Activated CD4-positive, CD25-positive, alpha-beta regulatory T cell treated with anti-CD3 and anti-CD28 coated beads, Interleukin-2, amount 50 U/mL, for 24 hours (primary cell): ENCODE results near the gene SLC9C1.
"Not testable (repeated sequence)": the region's sequence is repeated elsewhere in the genome, so short reads cannot be mapped to it uniquely, and the experiment has no call there.

ENCODE experiments used
- ATAC-seq, 2 donors: fragments of 150-1000 bp; cut with Tn5 transposase; one replicate each; pipeline ENCODE4 v1.10.0; 2021; ENCODE audit warnings: mild to moderate bottlenecking in 1 of 2, moderate library complexity in 1 of 2

The SLC9C1 gene

GRCh38 chr3:112185423-112186035, 108.5 kb downstream of the SLC9C1 start:
- ATAC-seq, result not testable (repeated sequence)

GRCh38 chr3:112175646-112176045, 118.4 kb downstream of the SLC9C1 start:
- ATAC-seq, result no peak

- no peak for ATAC-seq
These were observed 119.0 kb downstream of the SLC9C1 start for GRCh38 chr3:112175037-112175436.

- no peak for ATAC-seq
These were observed 122.9 kb downstream of the SLC9C1 start for GRCh38 chr3:112171144-112171543.

- ATAC-seq, result no peak
These were observed 124.0 kb downstream of the SLC9C1 start for GRCh38 chr3:112170046-112170445.

- no peak for ATAC-seq
These were observed 126.3 kb downstream of the SLC9C1 start for GRCh38 chr3:112167758-112168157.

- no peak for ATAC-seq
These were observed 144.9 kb downstream of the SLC9C1 start for GRCh38 chr3:112149136-112149535.

GRCh38 chr3:112143689-112144088, 150.3 kb downstream of the SLC9C1 start:
- ATAC-seq, result peak; percentile 35 to 36

GRCh38 chr3:112143251-112143650, 150.8 kb downstream of the SLC9C1 start:
- peak; percentile 93 to 96 for ATAC-seq

- no peak for ATAC-seq
These were observed 152.7 kb downstream of the SLC9C1 start for GRCh38 chr3:112141293-112141692.

GRCh38 chr3:112140584-112140983, 153.4 kb downstream of the SLC9C1 start:
- ATAC-seq, result peak in 1 of 2 donors; percentile 37

- no peak for ATAC-seq
These were observed 155.6 kb downstream of the SLC9C1 start for GRCh38 chr3:112138219-112138969.

- no peak for ATAC-seq
These were observed 156.2 kb downstream of the SLC9C1 start for GRCh38 chr3:112137781-112138180.

GRCh38 chr3:112136959-112137693, 156.9 kb downstream of the SLC9C1 start:
- no peak for ATAC-seq

GRCh38 chr3:112136046-112136445, 158.0 kb downstream of the SLC9C1 start:
- no peak for ATAC-seq

- peak; percentile 21 to 27 for ATAC-seq
These were observed 159.5 kb downstream of the SLC9C1 start for GRCh38 chr3:112134335-112135124.

- no peak for ATAC-seq
These were observed 160.2 kb downstream of the SLC9C1 start for GRCh38 chr3:112133626-112134334.

- ATAC-seq, result peak; percentile 66 to 68
These were observed 161.0 kb downstream of the SLC9C1 start, which contains the start of gene GCSAM for GRCh38 chr3:112132975-112133448. Gene GCSAM (minus strand): TSS chr3:112133248. CDS start chr3:112133120, 128 bp downstream.

GRCh38 chr3:112132554-112132953, 161.5 kb downstream of the SLC9C1 start:
- ATAC-seq, result no peak

- no peak for ATAC-seq
These were observed 161.9 kb downstream of the SLC9C1 start for GRCh38 chr3:112132088-112132487.

GRCh38 chr3:112131111-112131510, 162.9 kb downstream of the SLC9C1 start:
- no peak for ATAC-seq

GRCh38 chr3:112130638-112130993, 163.4 kb downstream of the SLC9C1 start:
- no peak for ATAC-seq
